ENCODE measurements around the gene CCL21. TPM values are rescaled to one million over a fixed set of nuclear protein-coding genes. Genes with fewer than 3 reads are reported as not detected.

CCL21 gene
- total and polyA plus RNA-seq, 2 of the 13 experiments (the other 11 are each of a cell fraction or from before 2014, with no cell fraction given): not detected

DNA sequence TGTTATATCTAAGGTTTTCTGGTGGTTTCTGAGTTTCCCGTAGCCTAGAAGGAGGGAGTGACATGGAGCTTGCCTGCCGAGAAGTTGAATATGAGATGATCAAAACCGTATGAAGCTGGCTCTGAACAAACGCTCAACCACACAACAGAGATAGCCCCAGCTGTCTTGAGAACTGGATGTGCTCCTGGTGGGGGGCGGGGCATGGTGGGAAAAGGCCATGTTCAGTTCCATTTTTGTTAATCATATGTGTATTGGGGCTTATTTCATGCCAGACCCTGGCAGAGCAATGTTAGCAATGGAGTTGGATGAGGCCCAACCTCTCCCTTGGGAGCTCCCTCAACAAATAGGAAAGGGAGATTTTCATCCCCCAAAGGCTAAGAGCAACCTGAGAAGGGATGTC, 23.7 kb downstream of the CCL21 start:
- no peaks in the 10 kb centered on the region for H4K20me1 ChIP-seq (ENCODE audit: insufficient read depth, low read length)
- POLR2A ChIA-PET: no interaction called here
- peaks cover 56% of the 10 kb centered on the region for H3K4me1 ChIP-seq (ENCODE audit: insufficient read depth, low read length)
- H3K36me3 ChIP-seq (replicated peaks in 1 of 2; ENCODE audit: control insufficient read depth in 1 of 2, insufficient read depth in 2 of 2, low read length in 2 of 2): no peaks in the 10 kb centered on the region
- TF ChIP-seq ZNF383 (CRISPR knock-in tag; IDR thresholded peaks at IDR 0.05; ENCODE audit: borderline replicate concordance) (no peak), SP1 (IDR thresholded peaks at IDR 0.05) (no peak), SP1 (CRISPR knock-in tag; IDR thresholded peaks at IDR 0.05) (no peak), FOXC1 (CRISPR knock-in tag; IDR thresholded peaks at IDR 0.05; ENCODE audit: borderline replicate concordance) (no peak)
- no peaks in the 10 kb centered on the region for H3K27me3 ChIP-seq (ENCODE audit: control insufficient read depth in 1 of 2, insufficient read depth in 2 of 2, low read length in 2 of 2)
- ATAC-seq: no peak
- CTCF ChIA-PET (ENCODE audit: low intra/inter-chr PET ratio, low total read pairs): interaction anchor here (0.7 kb wide), 1 partner anchor 22 kb away, joined by 3 read pairs; no protein-coding TSS in a partner anchor
- no peak overlapping the region for H3K4me3 ChIP-seq (replicated peaks in 1 of 3; ENCODE audit: insufficient read depth in 1 of 3, low read depth in 2 of 3, low read length in 3 of 3)
- no peak overlapping the region for H3K9ac ChIP-seq (ENCODE audit: insufficient read depth, low read depth, low read length)
- H3K4me2 ChIP-seq (ENCODE audit: low read depth, low read length): no peak overlapping the region
- intact Hi-C loops (cut with micrococcal nuclease; ENCODE audit: unreplicated experiment) (no loop called here), in situ Hi-C loops (cut with HindIII; ENCODE audit: extremely low pct_ligation_motif_present, low pct_unique_long_range_greater_than_20kb) (no loop called here)
- DNase-seq (ENCODE audit: low spot score): no peak
- H3K79me2 ChIP-seq (ENCODE audit: insufficient read depth, low read length): no peaks in the 10 kb centered on the region
- 81% methylated on average over 5 of the region's 5 CpGs for WGBS (ENCODE audit: low lambda C conversion rate)
- no peak overlapping the region for H3K27ac ChIP-seq (ENCODE audit: extremely low read length, insufficient read depth, low read length)
- no peaks in the 10 kb centered on the region for H3K9me3 ChIP-seq (ENCODE audit: low read length)
- no TSS peak for BruUV-seq (replicated peaks)
- no peak for FAIRE-seq
- H2AFZ ChIP-seq (ENCODE audit: low read length): no peak overlapping the region

DNA sequence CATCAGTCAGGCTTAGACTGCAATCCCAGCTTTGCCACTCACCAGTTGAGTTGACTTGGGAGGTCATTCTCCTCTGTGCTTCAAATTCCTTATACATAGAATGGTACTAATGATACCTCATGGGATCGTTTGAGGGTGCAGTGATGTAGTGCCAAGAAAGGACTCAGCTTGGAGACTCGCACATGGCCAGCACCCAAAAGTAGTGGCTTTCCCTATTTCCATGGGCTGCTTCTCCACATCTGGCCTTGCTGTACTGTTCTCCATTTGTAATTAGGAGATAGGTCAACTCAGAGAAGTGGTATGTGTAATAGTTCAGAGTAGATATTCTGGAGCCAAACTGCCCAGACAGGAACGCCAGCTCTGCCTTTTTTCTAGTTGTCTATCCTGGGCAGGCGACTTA, 24.3 kb downstream of the CCL21 start:
- in situ Hi-C loops (cut with HindIII; ENCODE audit: extremely low pct_ligation_motif_present, low pct_unique_long_range_greater_than_20kb): no loop called here
- DNase-seq (ENCODE audit: low spot score) (no peak), ATAC-seq (no peak), FAIRE-seq (no peak)
- Histone ChIP-seq H3K27me3 (ENCODE audit: control insufficient read depth in 1 of 2, insufficient read depth in 2 of 2, low read length in 2 of 2) (no peaks in the 10 kb centered on the region), H3K36me3 (replicated peaks in 1 of 2; ENCODE audit: control insufficient read depth in 1 of 2, insufficient read depth in 2 of 2, low read length in 2 of 2) (no peaks in the 10 kb centered on the region), H3K4me3 (replicated peaks in 1 of 3; ENCODE audit: insufficient read depth in 1 of 3, low read depth in 2 of 3, low read length in 3 of 3) (no peak overlapping the region), H3K9me3 (ENCODE audit: low read length) (no peaks in the 10 kb centered on the region), H3K79me2 (ENCODE audit: insufficient read depth, low read length) (no peaks in the 10 kb centered on the region), H3K9ac (ENCODE audit: insufficient read depth, low read depth, low read length) (no peak overlapping the region), H2AFZ (ENCODE audit: low read length) (no peak overlapping the region), H3K27ac (ENCODE audit: extremely low read length, insufficient read depth, low read length) (no peak overlapping the region), H4K20me1 (ENCODE audit: insufficient read depth, low read length) (no peaks in the 10 kb centered on the region), H3K4me1 (ENCODE audit: insufficient read depth, low read length) (peaks cover 50% of the 10 kb centered on the region), H3K4me2 (ENCODE audit: low read depth, low read length) (no peak overlapping the region)
- 59% methylated on average over 3 of the region's 4 CpGs for WGBS (ENCODE audit: low lambda C conversion rate)
- ChIA-PET CTCF (ENCODE audit: low intra/inter-chr PET ratio, low total read pairs) (no interaction called here), POLR2A (no interaction called here)
- intact Hi-C loops (cut with micrococcal nuclease; ENCODE audit: unreplicated experiment): no loop called here
- TF ChIP-seq ZBTB7A (CRISPR knock-in tag; IDR thresholded peaks at IDR 0.05): no peak
- no TSS peak for BruUV-seq (replicated peaks)
